ENCODE results near the gene SRRM4.

The SRRM4 gene

GRCh38 chr12:119090276-119090675, 108.9 kb downstream of the SRRM4 start:
- TF ChIP-seq ZNF384 (IDR thresholded peaks at IDR 0.05) (no peak), FOXM1 (IDR thresholded peaks at IDR 0.05; ENCODE audit: borderline replicate concordance) (no peak), PKNOX1 (IDR thresholded peaks at IDR 0.05) (no peak), ELF4 (IDR thresholded peaks at IDR 0.05) (no peak), HDGF (IDR thresholded peaks at IDR 0.05; ENCODE audit: borderline replicate concordance) (no peak)
- CTCF ChIA-PET: no interaction called here
- no peak for DNase-seq (ENCODE audit: extremely low spot score)
- POLR2A ChIA-PET: no interaction called here

GRCh38 chr12:119090865-119091264, 109.5 kb downstream of the SRRM4 start:
- ChIA-PET CTCF (no interaction called here), POLR2A (no interaction called here)
- no peak for DNase-seq (ENCODE audit: extremely low spot score)
- no peak for TF ChIP-seq LEF1 (IDR thresholded peaks at IDR 0.05; ENCODE audit: borderline replicate concordance)
- no peak for TF ChIP-seq CTBP1 (IDR thresholded peaks at IDR 0.05; ENCODE audit: borderline replicate concordance)
- no peak for TF ChIP-seq ARNT (IDR thresholded peaks at IDR 0.05)
- no peak for TF ChIP-seq PKNOX1 (IDR thresholded peaks at IDR 0.05)
- no peak for TF ChIP-seq ZNF384 (IDR thresholded peaks at IDR 0.05)
- no peak for TF ChIP-seq NFRKB (IDR thresholded peaks at IDR 0.05)
- no peak for TF ChIP-seq BHLHE40 (IDR thresholded peaks at IDR 0.05; ENCODE audit: borderline replicate concordance)
- TF ChIP-seq SP1 (IDR thresholded peaks at IDR 0.05): no peak
- no peak for TF ChIP-seq L3MBTL2 (conservative IDR thresholded peaks at IDR 0.05)
- TF ChIP-seq FOXK2 (IDR thresholded peaks at IDR 0.05): no peak
- no peak for TF ChIP-seq ELF4 (IDR thresholded peaks at IDR 0.05)
- no peak for TF ChIP-seq HDGF (IDR thresholded peaks at IDR 0.05; ENCODE audit: borderline replicate concordance)
- no peak for TF ChIP-seq TARDBP (IDR thresholded peaks at IDR 0.05)
- TF ChIP-seq FOXM1 (IDR thresholded peaks at IDR 0.05; ENCODE audit: borderline replicate concordance): no peak
- no peak for TF ChIP-seq SUZ12 (IDR thresholded peaks at IDR 0.05)

GRCh38 chr12:119096429-119097202, 115.3 kb downstream of the SRRM4 start:
- POLR2A ChIA-PET: no interaction called here
- no peak for DNase-seq (ENCODE audit: extremely low spot score)
- TF ChIP-seq SUZ12 (IDR thresholded peaks at IDR 0.05): no peak
- no peak for TF ChIP-seq PKNOX1 (IDR thresholded peaks at IDR 0.05)
- no peak for TF ChIP-seq FOXM1 (IDR thresholded peaks at IDR 0.05; ENCODE audit: borderline replicate concordance)
- no peak for TF ChIP-seq FOXA1 (IDR thresholded peaks at IDR 0.05)
- CTCF ChIA-PET: no interaction called here

DNA sequence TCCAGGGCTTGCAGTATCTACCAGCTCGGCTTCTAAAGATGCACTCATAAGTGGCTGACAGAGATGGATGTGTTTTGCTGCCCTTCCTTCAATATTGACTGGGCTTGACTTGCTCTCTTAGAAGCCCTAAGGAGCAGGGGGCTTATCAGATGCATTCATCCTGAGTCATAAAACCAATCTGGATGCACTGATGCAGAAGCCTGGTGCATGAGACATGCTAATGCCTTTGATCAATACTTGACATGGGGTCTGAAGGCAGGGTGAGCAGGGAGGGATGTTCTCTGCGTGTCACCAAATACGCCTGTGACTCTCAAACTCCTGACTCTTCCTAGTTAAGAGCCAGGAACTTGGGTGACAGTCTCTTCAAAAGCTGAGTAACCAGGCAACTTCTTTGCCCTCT, 119.6 kb downstream of the SRRM4 start:
- POLR2A ChIA-PET: no interaction called here
- TF ChIP-seq HDGF (IDR thresholded peaks at IDR 0.05; ENCODE audit: borderline replicate concordance) (no peak), L3MBTL2 (conservative IDR thresholded peaks at IDR 0.05) (no peak), TARDBP (IDR thresholded peaks at IDR 0.05) (no peak), CTBP1 (IDR thresholded peaks at IDR 0.05; ENCODE audit: borderline replicate concordance) (no peak), FOXA1 (IDR thresholded peaks at IDR 0.05) (no peak), SUZ12 (IDR thresholded peaks at IDR 0.05) (no peak), NFRKB (IDR thresholded peaks at IDR 0.05) (no peak), ZNF384 (IDR thresholded peaks at IDR 0.05) (no peak), SP1 (IDR thresholded peaks at IDR 0.05) (no peak), FOXM1 (IDR thresholded peaks at IDR 0.05; ENCODE audit: borderline replicate concordance) (no peak), LEF1 (IDR thresholded peaks at IDR 0.05; ENCODE audit: borderline replicate concordance) (no peak), FOXK2 (IDR thresholded peaks at IDR 0.05) (no peak), ARNT (IDR thresholded peaks at IDR 0.05) (no peak), ELF4 (IDR thresholded peaks at IDR 0.05) (no peak), BHLHE40 (IDR thresholded peaks at IDR 0.05; ENCODE audit: borderline replicate concordance) (no peak), PKNOX1 (IDR thresholded peaks at IDR 0.05) (no peak)
- no peak for DNase-seq (ENCODE audit: extremely low spot score)
- CTCF ChIA-PET: interaction anchor here (0.6 kb wide), 1 partner anchor 162 kb away, joined by 3 read pairs; no protein-coding TSS in a partner anchor

DNA sequence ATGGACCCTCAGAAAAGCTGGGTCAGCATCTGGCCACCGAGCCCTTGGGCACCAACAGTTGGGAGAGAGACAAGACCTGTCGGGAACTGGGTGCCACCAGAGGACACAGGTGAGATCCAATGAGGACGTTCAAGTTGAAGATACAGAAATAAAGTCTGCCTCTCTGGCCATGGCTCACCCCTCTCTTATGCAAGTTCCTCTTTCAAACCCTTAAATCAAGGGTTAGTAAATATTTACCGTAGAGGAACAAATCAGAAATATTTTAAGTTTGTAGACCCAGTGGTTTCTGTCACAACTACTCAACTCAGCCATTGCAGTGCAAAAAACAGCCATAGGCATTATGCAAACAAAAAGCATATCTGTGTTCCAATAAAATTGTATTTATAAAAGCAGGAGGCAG, 120.9 kb downstream of the SRRM4 start:
- ChIA-PET POLR2A (no interaction called here), CTCF (no interaction called here)
- no peak for TF ChIP-seq PKNOX1 (IDR thresholded peaks at IDR 0.05)
- no peak for TF ChIP-seq ZNF384 (IDR thresholded peaks at IDR 0.05)
- TF ChIP-seq TARDBP (IDR thresholded peaks at IDR 0.05): no peak
- TF ChIP-seq CTBP1 (IDR thresholded peaks at IDR 0.05; ENCODE audit: borderline replicate concordance): no peak
- TF ChIP-seq HDGF (IDR thresholded peaks at IDR 0.05; ENCODE audit: borderline replicate concordance): no peak
- no peak for TF ChIP-seq FOXA1 (IDR thresholded peaks at IDR 0.05)
- TF ChIP-seq ELF4 (IDR thresholded peaks at IDR 0.05): no peak
- no peak for TF ChIP-seq FOXM1 (IDR thresholded peaks at IDR 0.05; ENCODE audit: borderline replicate concordance)
- no peak for TF ChIP-seq FOXK2 (IDR thresholded peaks at IDR 0.05)
- TF ChIP-seq SUZ12 (IDR thresholded peaks at IDR 0.05): no peak
- TF ChIP-seq L3MBTL2 (conservative IDR thresholded peaks at IDR 0.05): no peak
- no peak for TF ChIP-seq SP1 (IDR thresholded peaks at IDR 0.05)
- no peak for TF ChIP-seq LEF1 (IDR thresholded peaks at IDR 0.05; ENCODE audit: borderline replicate concordance)
- TF ChIP-seq NFRKB (IDR thresholded peaks at IDR 0.05): no peak
- no peak for TF ChIP-seq ARNT (IDR thresholded peaks at IDR 0.05)
- no peak for TF ChIP-seq BHLHE40 (IDR thresholded peaks at IDR 0.05; ENCODE audit: borderline replicate concordance)

More for the DNA sequence above, 120.9 kb downstream of the SRRM4 start:
- DNase-seq (ENCODE audit: extremely low spot score): no peak
